RWPE1 (cell line): ENCODE measurements around the gene INTS1.

Experiments used
- CTCF ChIA-PET: fragments of 350-600 bp; sonication (Branson Sonifier 250); formaldehyde crosslinking; extraction: SDS; loops from one replicate; lab custom pipeline; 2021; lab: Yijun Ruan, JAX
- POLR2A ChIA-PET: fragments of 400-600 bp; formaldehyde crosslinking; extraction: SDS; loops from one replicate; lab custom pipeline; 2020; ENCODE audit warnings: antibody characterized with exemption; ENCODE audit not compliant: low non-redundant PET; lab: Yijun Ruan, JAX
- DNase-seq: peaks from one replicate; pipeline ENCODE4 v3.0.0; 2012; ENCODE audit warnings: low spot score
- H3K27ac ChIP-seq: fragments of 450-650 bp; 2 replicates; pipeline ENCODE4 v1.5.1; 2017
- CTCF ChIP-seq: fragments of 450-650 bp; conservative IDR thresholded peaks from 2 replicates; pipeline ENCODE4 v1.5.1; 2017; ENCODE audit warnings: low read depth, mild to moderate bottlenecking

Gene INTS1

GRCh38 chr7:1487466-1487865 is 16.7 kb downstream of the INTS1 start:
- TF ChIP-seq CTCF, result no peak
- ChIA-PET CTCF (no interaction called here), POLR2A (no interaction called here)
- no peak overlapping the region for H3K27ac ChIP-seq
- DNase-seq, result no peak

GRCh38 chr7:1486571-1486970 is 17.6 kb downstream of the INTS1 start:
- ChIA-PET POLR2A (no interaction called here), CTCF (interaction anchor here (1.0 kb wide), 1 partner anchor 12 kb away, joined by 3 read pairs; no protein-coding TSS in a partner anchor)
- TF ChIP-seq CTCF, result no peak
- no peak overlapping the region for H3K27ac ChIP-seq
- no peak for DNase-seq

DNA sequence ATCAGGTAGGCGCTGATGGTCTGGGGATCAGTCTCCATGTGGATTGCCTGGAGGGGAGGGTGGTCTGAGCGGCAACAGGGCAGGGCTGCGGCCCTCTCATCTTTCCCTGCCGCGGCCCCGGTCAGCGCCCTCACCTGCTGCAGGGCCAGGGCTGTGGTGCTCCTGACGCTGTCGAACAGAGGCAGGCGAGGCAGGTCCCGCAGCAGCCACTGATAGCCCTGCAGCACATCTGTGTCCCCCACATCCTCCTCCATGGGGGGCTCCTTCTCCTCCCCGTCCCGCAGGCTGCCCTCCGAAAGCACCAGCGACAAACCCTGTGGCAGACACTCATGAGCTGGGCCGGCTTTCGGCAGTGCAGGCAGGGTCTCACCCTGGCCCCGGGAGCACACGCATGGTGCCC is 19.0 kb downstream of the INTS1 start:
- POLR2A ChIA-PET, result no interaction called here
- CTCF ChIA-PET, result no interaction called here
- H3K27ac ChIP-seq, result no peak overlapping the region
- TF ChIP-seq CTCF, result no peak
- DNase-seq, result no peak

DNA sequence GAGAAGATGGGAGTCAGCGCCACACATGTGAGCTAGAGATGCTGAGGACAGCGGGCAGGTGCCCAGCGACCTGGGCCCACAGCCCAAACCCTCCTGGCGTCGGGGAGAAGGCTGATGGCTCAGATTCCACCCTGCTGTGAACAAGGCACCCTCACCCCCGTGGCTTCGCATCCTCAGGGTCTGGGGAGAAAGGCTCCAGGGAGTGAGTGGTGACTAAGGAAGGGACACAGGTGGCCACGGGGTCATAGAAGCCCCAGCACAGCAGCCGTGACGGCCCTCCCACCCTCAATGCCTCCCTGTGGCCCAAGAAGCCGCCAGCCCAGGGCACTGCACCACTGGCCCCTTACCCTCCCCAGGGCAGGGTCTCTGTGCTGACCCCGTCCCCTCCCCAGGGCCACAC is 19.6 kb downstream of the INTS1 start:
- CTCF ChIA-PET, result no interaction called here

GRCh38 chr7:1483536-1484505 is 20.4 kb downstream of the INTS1 start:
- TF ChIP-seq CTCF, result no peak
- H3K27ac ChIP-seq, result no peak overlapping the region
- POLR2A ChIA-PET, result no interaction called here
- DNase-seq, result no peak
- CTCF ChIA-PET, result interaction anchor here (0.5 kb wide), 1 partner anchor 18 kb away, joined by 4 read pairs; no protein-coding TSS in a partner anchor

More for the DNA sequence above, 19.6 kb downstream of the INTS1 start:
- TF ChIP-seq CTCF, result no peak
- no peak for DNase-seq
- no peak overlapping the region for H3K27ac ChIP-seq
- POLR2A ChIA-PET, result no interaction called here

DNA sequence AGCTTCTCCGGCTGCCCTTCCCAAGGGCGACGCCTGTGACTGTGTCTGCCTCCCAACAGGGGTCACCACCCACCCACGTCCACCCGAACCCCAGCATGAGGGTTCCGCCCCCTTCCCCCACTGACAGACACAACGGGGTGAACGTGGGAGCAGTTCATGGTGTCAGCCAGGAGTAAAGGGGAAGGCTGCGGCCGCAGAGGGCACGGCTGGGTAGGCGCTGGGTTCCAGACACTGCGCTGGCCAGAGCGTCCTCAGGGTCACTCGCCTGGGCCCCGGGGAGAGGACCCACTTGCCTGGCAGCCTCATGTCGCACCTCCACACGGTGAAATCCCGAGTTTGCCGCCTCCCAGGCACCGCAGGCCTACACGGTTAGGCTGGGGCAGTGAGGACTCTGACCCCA is 21.1 kb downstream of the INTS1 start:
- CTCF ChIA-PET, result no interaction called here
- H3K27ac ChIP-seq, result no peak overlapping the region
- DNase-seq, result no peak
- POLR2A ChIA-PET, result no interaction called here
- no peak for TF ChIP-seq CTCF
